ENCODE measurements around the gene HIPK3.

GRCh38 chr11:33296695-33297094 lies 39.5 kb downstream of the HIPK3 start:
- TF ChIP-seq CTCF (IDR thresholded peaks at IDR 0.05): no peak
- no peak for TF ChIP-seq POLR2A (IDR thresholded peaks at IDR 0.05)

Measured in uterus (tissue), 2 donors.